Measurements from ENCODE around the gene KSR2.

The KSR2 gene

DNA sequence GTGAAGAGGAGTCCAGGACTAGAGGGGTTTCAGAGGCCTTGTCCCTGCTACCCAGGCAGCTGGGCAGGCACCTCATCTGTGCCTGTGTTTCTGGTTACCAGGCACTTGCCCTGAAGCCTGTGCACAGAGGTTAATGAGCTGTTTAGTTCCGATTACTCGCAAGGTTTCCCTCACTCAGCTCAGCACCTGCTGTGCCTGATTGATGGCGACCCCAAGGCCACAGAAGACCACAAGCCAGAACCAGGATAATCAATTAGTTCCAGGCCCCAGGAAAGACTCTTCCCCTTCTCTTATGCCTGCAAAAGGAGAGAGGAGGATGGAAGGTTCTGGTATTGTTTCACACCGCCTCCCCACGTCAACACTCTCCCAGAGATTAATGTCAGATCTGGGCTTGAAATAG is 518.6 kb downstream of the KSR2 start:
- Histone ChIP-seq H3K4me1 (no peaks in the 10 kb centered on the region), H3K9me3 (ENCODE audit: control insufficient read depth, low read length) (no peaks in the 10 kb centered on the region), H3K4me3 (ENCODE audit: low read depth, low read length) (no peak overlapping the region), H3K27me3 (ENCODE audit: control insufficient read depth, insufficient read depth, low read length) (no peaks in the 10 kb centered on the region), H3K27ac (no peak overlapping the region), H3K4me2 (ENCODE audit: low read length) (no peak overlapping the region), H2AFZ (no peak overlapping the region), H3K79me2 (no peaks in the 10 kb centered on the region), H3K9ac (no peak overlapping the region), H3K36me3 (ENCODE audit: control insufficient read depth, insufficient read depth, low read length) (no peaks in the 10 kb centered on the region)
- TF ChIP-seq, protein P1, sequence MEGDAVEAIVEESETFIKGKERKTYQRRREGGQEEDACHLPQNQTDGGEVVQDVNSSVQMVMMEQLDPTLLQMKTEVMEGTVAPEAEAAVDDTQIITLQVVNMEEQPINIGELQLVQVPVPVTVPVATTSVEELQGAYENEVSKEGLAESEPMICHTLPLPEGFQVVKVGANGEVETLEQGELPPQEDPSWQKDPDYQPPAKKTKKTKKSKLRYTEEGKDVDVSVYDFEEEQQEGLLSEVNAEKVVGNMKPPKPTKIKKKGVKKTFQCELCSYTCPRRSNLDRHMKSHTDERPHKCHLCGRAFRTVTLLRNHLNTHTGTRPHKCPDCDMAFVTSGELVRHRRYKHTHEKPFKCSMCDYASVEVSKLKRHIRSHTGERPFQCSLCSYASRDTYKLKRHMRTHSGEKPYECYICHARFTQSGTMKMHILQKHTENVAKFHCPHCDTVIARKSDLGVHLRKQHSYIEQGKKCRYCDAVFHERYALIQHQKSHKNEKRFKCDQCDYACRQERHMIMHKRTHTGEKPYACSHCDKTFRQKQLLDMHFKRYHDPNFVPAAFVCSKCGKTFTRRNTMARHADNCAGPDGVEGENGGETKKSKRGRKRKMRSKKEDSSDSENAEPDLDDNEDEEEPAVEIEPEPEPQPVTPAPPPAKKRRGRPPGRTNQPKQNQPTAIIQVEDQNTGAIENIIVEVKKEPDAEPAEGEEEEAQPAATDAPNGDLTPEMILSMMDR (IDR thresholded peaks at IDR 0.05): no peak

DNA sequence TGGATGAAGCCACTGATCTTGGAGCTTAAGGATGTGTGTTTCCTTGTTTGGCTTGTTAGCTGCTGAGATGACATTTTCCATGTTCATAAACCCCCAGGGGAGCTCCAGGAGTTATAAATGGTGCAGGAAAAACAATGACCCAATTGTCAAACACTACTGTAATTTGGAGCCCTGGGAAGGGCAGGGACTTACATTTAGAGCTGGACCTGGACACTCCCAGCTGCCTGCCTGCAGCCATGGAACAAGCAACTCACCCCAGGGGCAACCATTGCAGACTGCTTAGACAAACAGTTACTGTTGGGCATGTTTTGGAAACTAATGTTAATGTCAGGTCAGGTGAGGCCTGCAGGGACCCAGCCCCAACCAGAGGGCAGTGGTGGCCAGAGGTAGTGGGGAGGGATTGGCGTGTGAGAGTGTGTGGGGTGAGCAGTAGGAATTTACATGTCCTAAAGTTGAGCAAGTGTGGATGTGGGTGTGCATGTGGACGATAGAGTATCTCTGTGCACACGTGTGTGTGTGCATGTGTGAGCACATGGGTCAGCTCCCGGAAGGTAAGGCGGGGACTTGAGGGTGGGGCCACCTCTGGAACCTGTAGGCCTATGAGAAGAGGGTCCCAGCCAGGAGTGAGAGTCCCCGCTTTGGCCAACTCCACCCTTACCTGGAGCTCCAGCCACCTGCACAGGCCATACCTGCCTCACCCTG is 521.0 kb downstream of the KSR2 start:
- Histone ChIP-seq H3K79me2 (no peaks in the 10 kb centered on the region), H3K4me1 (no peaks in the 10 kb centered on the region), H3K9ac (no peak overlapping the region), H3K4me2 (ENCODE audit: low read length) (no peak overlapping the region), H3K36me3 (ENCODE audit: control insufficient read depth, insufficient read depth, low read length) (no peaks in the 10 kb centered on the region), H3K27me3 (ENCODE audit: control insufficient read depth, insufficient read depth, low read length) (peaks cover 4% of the 10 kb centered on the region), H3K27ac (no peak overlapping the region), H3K9me3 (ENCODE audit: control insufficient read depth, low read length) (no peaks in the 10 kb centered on the region), H3K4me3 (ENCODE audit: low read depth, low read length) (no peak overlapping the region), H2AFZ (no peak overlapping the region)
- TF ChIP-seq, protein P1 (IDR thresholded peaks at IDR 0.05): no peak

DNA sequence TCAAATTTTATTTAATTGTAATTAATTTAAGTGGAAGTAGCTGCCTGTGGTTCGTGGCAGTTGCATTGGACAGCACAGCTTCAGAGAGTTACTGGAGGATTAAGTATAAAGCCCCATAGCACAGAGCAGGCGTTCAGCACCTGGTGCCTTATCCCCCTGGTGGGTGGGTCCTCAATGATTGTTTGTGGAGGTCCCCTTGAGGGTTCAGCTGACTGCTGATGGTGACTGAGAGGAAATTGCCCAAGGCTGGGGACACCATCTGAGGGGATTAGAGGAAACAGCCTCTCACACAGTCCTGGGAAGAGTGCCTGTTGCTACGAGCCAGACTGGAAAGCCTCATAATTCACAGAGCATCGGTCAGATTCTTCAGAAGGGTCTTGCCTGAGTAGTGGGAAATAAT is 524.0 kb downstream of the KSR2 start:
- Histone ChIP-seq H3K9ac (no peak overlapping the region), H3K36me3 (ENCODE audit: control insufficient read depth, insufficient read depth, low read length) (no peaks in the 10 kb centered on the region), H3K27ac (no peak overlapping the region), H3K4me2 (ENCODE audit: low read length) (no peak overlapping the region), H3K4me3 (ENCODE audit: low read depth, low read length) (no peak overlapping the region), H2AFZ (no peak overlapping the region), H3K79me2 (no peaks in the 10 kb centered on the region), H3K4me1 (no peaks in the 10 kb centered on the region), H3K27me3 (ENCODE audit: control insufficient read depth, insufficient read depth, low read length) (peaks cover 4% of the 10 kb centered on the region), H3K9me3 (ENCODE audit: control insufficient read depth, low read length) (no peaks in the 10 kb centered on the region)
- TF ChIP-seq, protein P1 (IDR thresholded peaks at IDR 0.05): no peak

DNA sequence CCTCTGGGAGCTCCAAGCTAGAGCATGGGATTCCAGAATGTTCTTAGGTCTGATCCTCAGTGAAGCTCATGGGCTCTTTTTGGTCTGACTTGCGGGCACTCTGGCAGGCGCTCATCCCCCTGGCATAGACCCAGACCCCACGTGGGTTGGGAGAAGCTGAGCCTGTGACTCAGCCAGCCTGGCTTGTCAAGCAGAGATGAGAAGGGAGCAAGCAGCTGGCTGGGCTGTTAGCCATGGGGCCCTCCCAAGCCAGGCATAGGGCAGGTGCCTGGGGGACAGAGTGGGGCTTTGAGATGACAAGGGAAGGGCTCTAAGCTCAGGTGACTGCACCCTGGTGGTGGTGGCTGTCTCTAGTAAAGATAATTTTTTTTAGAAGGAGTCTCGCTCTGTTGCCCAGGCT is 527.0 kb downstream of the KSR2 start:
- no peak overlapping the region for H3K9ac ChIP-seq
- TF ChIP-seq, protein P1 (IDR thresholded peaks at IDR 0.05): no peak
- no peaks in the 10 kb centered on the region for H3K79me2 ChIP-seq
- no peak overlapping the region for H3K4me2 ChIP-seq (ENCODE audit: low read length)
- no peak overlapping the region for H3K4me3 ChIP-seq (ENCODE audit: low read depth, low read length)
- H3K36me3 ChIP-seq (ENCODE audit: control insufficient read depth, insufficient read depth, low read length): no peaks in the 10 kb centered on the region
- no peak overlapping the region for H3K27ac ChIP-seq
- H3K4me1 ChIP-seq: no peaks in the 10 kb centered on the region
- H3K27me3 ChIP-seq (ENCODE audit: control insufficient read depth, insufficient read depth, low read length): peaks cover 4% of the 10 kb centered on the region
- H3K9me3 ChIP-seq (ENCODE audit: control insufficient read depth, low read length): no peaks in the 10 kb centered on the region
- H2AFZ ChIP-seq: no peak overlapping the region

DNA sequence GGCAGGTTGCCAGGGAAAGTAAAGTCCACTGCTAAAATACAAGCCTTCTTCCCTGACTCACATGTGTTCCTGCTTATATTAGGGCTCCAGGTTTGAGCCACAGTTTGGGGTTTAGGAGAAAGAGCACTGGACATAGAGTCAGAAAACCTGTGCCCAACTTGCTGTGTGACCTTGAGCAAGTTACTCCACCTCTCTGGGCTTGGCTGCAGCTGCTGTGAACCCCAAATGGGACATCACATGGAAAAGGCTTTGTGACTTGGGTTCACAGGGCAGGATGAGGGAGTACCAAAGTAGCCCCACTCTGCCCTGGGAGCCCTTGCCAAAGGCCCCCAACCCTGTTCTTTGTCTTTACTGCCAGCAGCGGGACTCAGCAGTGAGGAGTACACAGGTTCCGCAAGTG is 528.4 kb downstream of the KSR2 start:
- H3K27me3 ChIP-seq (ENCODE audit: control insufficient read depth, insufficient read depth, low read length): peaks cover 4% of the 10 kb centered on the region
- H3K27ac ChIP-seq: no peak overlapping the region
- no peak overlapping the region for H2AFZ ChIP-seq
- H3K36me3 ChIP-seq (ENCODE audit: control insufficient read depth, insufficient read depth, low read length): no peaks in the 10 kb centered on the region
- no peaks in the 10 kb centered on the region for H3K79me2 ChIP-seq
- H3K9ac ChIP-seq: no peak overlapping the region
- TF ChIP-seq, protein P1 (IDR thresholded peaks at IDR 0.05): no peak
- H3K4me3 ChIP-seq (ENCODE audit: low read depth, low read length): no peak overlapping the region
- H3K4me1 ChIP-seq: no peaks in the 10 kb centered on the region
- no peak overlapping the region for H3K4me2 ChIP-seq (ENCODE audit: low read length)
- H3K9me3 ChIP-seq (ENCODE audit: control insufficient read depth, low read length): no peaks in the 10 kb centered on the region

All from parathyroid adenoma (tissue), 2 donors.